NCI-H1436 treated with DMSO at 0.1 percent for 48 hours (cell line): ENCODE results near the gene THAP4.
"Not testable (repeated sequence)": the region's sequence is repeated elsewhere in the genome, so short reads cannot be mapped to it uniquely, and the experiment has no call there.

ENCODE experiments used
- DNase-seq: peaks from one replicate; lab custom pipeline; 2025; lab: John Stamatoyannopoulos, UW

Gene THAP4

GRCh38 chr2:241582806-241583205, 54.2 kb downstream of the THAP4 start:
- DNase-seq = no peak

- no peak for DNase-seq
Observed at GRCh38 chr2:241582328-241582727, 54.6 kb downstream of the THAP4 start.

- no peak for DNase-seq
Observed at GRCh38 chr2:241579281-241579680, 57.7 kb downstream of the THAP4 start.

GRCh38 chr2:241577413-241578122, 59.4 kb downstream of the THAP4 start:
- DNase-seq = no peak

DNA sequence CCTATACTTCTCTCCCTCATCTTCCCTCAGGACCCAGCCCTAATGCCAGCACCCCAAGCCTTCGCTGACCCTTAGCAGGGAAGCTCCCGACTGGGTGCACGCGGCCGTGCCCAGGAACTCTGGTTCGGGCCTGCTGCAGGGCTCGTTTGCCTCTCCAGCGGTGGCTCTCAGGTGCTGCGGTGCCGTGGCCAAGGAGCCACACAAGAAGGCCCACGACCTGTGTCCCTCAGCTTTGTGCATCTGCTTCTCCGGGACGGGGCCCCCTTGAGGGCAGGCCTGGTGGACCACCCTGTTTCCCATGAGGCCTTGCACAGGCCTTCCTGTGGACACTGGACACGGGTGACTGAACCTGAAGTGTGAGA, 60.7 kb downstream of the THAP4 start:
- DNase-seq = no peak

DNA sequence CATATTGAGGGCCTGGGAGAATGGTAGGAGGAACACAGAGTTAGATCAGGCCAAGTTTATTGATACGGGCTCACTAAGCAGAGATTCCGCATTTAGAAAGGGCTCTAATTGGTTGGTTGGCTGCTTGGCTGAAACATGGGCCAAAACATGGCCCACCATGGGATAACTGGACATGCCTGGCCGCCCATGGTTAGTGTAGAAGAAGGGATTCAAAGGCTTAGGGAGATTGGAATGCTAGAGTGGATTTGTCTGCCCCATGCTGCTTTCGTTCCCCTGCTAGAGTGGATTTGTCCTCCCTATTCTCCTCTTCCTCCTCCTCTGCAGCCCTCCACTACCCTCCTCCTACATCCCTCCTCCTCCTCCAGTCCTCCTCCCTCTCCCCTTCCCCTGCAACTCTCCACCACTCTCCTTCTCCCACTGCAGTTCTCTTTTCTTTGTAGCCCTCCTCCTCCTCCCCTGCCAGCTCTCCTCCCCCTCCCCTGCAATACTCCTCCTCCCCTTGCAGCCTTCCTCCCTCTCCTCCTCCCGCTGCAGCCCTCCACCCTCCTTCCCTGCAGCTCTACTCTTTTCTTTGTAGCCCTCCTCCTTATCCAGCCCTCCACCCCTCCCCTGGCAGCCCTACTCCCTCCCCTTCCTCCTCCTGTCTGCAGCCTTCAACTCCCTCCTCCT, 61.2 kb downstream of the THAP4 start:
- DNase-seq = no peak

DNA sequence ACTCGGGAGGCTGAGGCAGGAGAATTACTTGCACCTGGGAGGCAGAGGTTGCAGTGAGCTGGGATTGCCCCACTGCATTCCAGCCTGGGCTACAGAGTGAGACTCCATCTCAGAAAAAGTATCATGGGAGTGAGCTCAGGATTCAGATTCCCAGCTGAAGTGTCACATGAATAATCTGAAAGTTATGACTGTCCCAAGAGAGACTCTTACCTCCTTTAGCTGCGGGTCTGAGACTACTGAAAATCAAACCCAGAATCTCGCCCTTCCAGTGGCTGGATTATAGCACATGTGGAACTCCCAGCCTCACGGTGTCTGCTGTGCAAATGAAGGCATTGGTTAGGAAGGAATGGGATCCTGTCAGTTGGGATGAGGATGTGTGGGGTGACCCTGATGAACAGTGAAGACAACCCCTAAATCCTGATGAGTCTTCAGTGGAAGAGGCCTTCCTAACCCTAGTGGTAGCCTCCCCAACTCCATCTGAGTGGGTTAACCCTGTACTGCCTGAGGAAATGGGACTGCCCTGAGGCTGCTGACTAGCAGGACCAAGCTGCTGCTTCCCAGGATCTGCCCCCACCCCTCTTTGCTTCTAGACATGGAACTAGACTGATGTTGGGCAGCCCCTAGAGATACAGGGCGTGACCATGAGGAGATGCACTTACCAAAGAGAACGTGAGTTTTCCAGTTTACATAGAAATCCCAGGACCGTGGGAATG, 61.9 kb downstream of the THAP4 start:
- no peak for DNase-seq

GRCh38 chr2:241573741-241574140, 63.2 kb downstream of the THAP4 start:
- no peak for DNase-seq

DNA sequence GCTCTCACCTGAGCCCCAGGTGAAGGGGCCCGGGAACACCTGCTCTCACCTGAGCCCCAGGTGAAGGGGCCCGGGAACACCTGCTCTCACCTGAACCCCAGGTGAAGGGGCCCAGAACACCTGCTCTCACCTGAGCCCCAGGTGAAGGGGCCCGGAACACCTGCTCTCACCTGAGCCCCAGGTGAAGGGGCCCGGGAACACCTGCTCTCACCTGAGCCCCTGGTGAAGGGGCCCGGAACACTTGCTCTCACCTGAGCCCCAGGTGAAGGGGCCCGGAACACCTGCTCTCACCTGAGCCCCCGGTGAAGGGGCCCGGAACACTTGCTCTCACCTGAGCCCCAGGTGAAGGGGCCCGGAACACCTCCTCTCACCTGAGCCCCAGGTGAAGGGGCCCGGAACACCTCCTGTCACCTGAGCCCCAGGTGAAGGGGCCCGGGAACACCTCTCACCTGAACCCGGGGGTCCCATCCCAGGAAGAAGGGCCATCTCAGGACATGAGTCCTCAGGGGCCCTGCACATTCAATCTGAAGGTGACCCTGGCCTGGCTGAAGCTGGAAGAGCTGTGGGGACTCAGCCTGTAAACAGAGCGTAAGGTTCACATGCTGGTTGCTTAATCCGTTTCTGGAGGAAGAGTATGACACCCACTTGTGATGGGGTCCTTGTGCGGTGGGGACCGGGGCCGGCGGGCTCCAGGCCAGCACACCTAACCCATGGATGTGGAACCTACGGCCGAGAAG, 63.9 kb downstream of the THAP4 start:
- DNase-seq = not testable (repeated sequence)

GRCh38 chr2:241571821-241572620, 64.9 kb downstream of the THAP4 start:
- DNase-seq = no peak

DNA sequence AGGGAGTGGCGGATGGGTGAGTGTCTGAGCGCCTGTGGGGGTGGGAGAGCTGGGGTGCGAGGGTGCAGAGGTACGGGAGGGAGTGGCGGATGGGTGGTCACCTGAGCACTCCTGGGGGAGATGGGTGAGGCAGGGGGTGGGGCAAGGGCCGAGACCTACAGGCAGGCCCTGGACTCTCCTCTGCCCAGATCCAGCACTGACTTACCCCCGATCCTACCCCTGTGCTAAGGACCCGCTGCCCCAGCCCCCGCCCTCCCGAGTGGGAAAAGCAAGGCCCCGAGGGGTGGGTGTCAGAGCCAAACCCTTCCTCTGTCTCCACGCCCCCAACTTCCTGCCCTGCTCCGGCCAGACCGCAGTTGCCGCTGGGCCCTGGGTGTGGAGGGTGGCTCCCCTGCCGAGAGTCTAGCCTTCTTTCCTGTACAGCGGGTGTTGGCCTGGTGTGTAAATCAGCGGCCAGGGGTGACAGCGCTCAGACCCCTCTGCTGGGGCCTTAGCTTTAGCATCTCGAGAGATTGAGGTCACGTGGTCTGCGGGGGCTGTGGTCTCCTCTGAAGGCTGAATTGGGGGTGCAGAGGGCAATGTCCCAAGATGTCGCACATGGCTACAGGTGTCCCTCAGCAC, 65.9 kb downstream of the THAP4 start:
- DNase-seq = no peak

DNA sequence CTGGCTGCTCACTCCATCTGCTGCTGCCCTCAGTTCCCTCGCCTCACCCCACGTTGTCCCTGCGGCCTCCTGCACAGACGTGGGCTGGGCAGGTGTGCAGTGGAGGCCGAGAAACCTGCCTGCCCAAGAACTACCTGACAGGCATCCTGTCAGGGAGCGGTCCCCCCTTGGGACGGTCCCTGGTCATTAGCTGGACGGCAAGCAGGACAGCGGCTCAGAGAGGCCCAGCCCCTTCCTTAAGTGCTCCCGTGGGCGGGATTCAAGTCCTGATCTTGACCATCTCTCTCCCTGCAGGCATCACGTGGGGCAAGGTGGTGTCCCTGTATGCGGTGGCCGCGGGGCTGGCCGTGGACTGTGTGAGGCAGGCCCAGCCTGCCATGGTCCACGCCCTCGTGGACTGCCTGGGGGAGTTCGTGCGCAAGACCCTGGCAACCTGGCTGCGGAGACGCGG, 67.1 kb downstream of the THAP4 start:
- DNase-seq = no peak

- no peak for DNase-seq
Observed at GRCh38 chr2:241568726-241569125, 68.2 kb downstream of the THAP4 start.

GRCh38 chr2:241567776-241568175, 69.2 kb downstream of the THAP4 start:
- no peak for DNase-seq

- not testable (repeated sequence) for DNase-seq
Observed at GRCh38 chr2:241567266-241567665, 69.7 kb downstream of the THAP4 start.

DNA sequence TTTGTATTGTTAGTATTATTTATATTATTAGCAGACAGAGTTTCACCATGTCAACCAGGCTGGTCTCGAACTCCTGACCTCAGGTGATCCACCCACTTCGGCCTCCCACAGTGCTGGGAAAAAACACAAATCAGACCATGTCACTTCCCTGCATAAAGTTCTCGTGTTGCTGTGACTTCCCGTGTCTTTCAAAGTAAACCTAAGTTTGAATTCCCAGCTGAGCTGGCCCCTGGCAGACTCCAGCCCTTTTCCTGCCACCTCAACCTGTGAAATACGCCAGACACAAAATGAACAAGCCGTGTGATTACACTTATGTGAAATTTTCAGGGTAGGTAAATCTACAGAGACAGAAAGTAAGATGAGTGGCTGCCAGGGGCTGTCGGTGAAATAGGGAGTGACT, 70.5 kb downstream of the THAP4 start:
- DNase-seq = no peak

GRCh38 chr2:241566021-241566420, 70.9 kb downstream of the THAP4 start:
- not testable (repeated sequence) for DNase-seq

GRCh38 chr2:241565411-241565810, 71.5 kb downstream of the THAP4 start:
- no peak for DNase-seq

DNA sequence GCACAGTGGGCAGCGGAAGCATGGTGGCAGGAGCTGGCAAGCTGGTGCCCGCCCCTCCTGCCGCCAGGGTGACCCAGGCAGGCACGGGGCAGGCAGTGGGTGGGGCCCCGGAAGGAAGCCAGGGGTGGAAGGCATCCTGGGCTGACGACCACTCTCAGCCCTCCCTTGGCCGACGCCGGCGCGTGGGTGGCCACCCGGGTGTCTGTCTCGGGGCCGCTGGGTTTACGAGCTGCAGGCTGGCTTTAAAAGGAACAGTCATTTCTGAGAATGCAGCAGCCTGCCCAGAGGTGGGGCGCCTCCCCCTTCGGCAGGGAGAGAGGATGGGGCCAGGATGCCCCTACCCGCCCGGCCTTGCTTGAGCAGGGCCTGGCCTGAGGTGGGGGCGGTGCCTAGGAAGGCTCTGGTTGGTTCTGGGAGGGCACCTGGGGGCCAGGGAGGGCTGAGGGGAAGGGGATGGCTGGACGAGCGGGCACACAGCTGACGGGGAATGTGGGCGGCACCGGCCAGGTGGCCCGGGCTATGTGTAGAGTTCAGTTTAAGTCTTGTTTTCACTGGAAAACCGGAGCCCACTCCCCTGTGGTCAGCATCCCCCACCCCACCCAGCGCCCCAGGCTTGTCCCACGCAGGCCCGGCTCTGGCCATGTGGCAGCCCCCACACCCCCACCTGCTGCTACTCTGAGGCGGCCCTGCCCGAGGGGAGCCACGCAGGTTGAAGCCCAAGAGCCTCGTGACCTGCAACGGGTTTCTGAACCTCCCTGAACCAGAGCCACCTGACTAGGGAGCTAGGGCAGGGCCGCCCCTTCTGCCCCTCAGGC, 72.2 kb downstream of the THAP4 start:
- no peak for DNase-seq

DNA sequence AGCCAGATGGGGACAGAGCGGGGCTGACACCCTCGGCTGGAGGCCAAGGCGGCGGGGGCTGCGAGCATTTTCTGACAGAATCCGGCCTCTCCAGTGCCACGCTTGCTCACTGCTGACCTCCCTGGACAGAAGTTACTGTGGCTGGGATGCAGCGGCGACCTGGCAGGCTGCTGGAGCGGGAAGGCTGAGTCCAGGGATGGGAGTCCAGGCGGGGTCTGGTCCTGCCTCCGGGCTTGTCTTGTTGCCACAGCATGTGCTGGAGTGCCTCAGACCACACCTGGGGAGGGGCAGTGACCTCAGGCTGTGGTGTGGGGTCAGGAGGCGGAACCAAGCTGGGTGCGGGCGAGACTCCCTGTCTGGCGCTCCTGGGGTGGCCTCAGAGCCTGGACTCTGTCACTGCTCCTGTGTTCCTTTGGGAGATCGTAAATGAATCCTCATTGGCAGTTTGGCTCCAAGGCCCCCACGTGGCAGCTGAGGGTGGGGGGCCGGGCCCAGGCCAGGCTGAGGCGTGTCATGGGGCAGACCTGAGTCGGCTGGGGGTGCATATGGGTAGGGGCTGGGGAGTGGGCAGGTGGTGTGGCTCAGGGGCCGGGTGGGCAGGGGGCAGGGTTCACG, 72.9 kb downstream of the THAP4 start:
- DNase-seq = no peak
